AG08396 (cell line): ENCODE results near the gene UBE2J2.

Experiments used
- DNase-seq: peaks from one replicate; pipeline ENCODE4 v3.0.0; 2012; ENCODE audit warnings: low spot score, mixed read lengths

The UBE2J2 gene

GRCh38 chr1:1211541-1212441 lies 61.9 kb downstream of the UBE2J2 start:
- no peak for DNase-seq

GRCh38 chr1:1210726-1211540 lies 62.7 kb downstream of the UBE2J2 start:
- no peak for DNase-seq

DNA sequence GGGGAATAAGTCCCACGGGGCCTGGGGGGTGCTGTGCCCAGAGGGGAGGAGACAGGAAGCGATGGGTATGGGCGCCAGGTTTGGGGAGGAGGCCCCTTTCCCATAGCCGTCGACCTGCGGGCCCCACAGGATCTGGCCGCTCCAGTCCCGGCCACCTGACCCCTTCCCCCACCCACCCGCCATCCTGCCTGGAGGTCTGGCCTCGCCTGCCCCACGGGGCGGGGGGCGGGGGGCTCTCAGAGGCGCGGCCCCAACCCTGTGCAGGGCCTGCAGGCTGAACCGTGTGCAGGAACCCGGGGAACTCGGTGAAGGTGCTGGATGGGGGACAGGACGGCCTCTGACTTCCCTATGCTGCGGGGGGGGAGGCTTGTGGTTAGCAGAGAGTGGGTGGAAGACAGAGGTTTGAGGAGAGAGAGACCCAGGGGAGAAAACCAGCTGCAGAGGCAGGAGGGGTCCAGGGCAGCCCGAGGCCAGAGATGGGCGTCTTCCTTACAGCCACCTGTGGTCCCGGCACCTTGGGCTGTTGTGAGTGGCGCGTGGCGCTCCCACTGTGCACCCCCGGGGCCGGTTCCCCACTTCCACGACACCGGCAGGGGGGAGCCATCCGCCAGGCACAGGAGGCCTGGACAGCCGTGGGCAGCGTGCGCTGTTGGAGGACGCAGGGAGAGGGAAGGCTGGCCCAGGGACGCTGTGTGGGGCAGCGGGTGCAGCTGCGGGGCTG lies 64.8 kb downstream of the UBE2J2 start:
- no peak for DNase-seq

DNA sequence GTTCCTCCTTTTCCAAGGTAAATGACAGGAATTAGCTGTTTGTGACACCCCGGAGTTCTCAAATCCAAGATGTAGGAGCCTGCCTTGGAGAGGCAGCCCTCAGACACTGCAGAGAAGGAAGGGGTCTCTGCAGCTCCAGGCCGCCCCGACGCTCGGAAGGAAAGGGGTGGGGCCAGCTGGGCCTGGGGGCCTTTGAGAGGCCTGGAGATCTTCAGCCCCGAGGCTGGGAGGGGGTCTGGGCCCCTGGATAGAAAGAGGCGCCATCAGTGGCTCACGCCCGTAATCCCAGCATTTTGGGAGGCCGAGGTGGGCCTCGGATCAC lies 66.1 kb downstream of the UBE2J2 start:
- DNase-seq, result no peak

GRCh38 chr1:1206966-1207531 lies 66.6 kb downstream of the UBE2J2 start:
- no peak for DNase-seq

GRCh38 chr1:1206376-1206965 lies 67.2 kb downstream of the UBE2J2 start, which contains the start of gene TNFRSF18:
Gene TNFRSF18 (minus strand): TSS chr1:1206592. CDS start chr1:1206571, 21 bp downstream.
- no peak for DNase-seq

- no peak for DNase-seq
Measured at GRCh38 chr1:1205769-1206375, 67.8 kb downstream of the UBE2J2 start.

- no peak for DNase-seq
Measured at GRCh38 chr1:1204998-1205768, 68.5 kb downstream of the UBE2J2 start.

DNA sequence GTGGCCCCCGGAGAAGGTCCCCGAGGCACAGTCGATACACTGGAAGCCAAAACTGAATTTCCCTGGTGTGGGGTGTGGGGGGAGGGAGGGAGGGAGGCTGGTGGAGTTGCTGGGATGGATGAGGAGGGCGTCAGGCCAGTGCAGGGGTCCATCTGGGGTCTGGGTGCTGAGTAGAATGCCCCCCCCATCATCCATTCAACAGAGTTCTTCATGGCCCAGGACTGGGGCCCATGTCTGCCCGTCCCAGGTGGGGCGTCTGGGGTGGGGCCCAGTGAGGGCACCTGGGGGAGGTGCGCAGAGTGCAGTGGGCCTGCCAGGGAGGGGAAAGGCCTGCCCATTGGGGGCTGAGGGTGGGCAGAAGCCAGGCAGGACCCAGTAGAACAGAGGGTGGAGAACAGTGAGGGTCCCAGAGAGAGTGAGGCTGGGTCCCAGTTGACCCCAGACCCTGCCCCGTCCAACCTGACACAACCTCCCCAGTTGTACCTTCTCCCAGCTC lies 69.2 kb downstream of the UBE2J2 start:
- DNase-seq, result no peak
